ENCODE results near the gene HMHB1. TPM values are rescaled to one million over a fixed set of nuclear protein-coding genes. Genes with fewer than 3 reads are reported as not detected.
"Not testable (repeated sequence)": the region's sequence is repeated elsewhere in the genome, so short reads cannot be mapped to it uniquely, and the experiment has no call there.

HMHB1 gene
- total RNA-seq, 2 experiments from 2014 or later, result not detected

DNA sequence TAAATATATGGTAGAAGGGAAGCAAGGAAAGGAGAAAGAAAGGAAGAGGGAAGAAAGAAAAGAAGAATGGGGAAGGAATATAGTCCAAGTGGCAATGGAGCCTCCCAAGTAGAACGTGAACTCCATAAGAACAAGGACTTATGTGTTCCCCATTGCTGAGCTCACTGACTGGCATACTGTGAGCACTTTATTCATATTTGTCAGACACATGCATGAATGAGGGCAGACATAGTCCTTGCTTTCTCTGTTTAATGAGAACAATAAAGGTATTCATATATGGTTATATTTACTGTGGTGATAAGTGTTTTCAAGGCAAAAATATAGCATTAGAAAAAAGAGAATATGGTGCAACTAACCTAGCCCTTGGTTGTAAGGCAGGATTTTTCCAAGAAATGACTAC, 23.6 kb upstream of the HMHB1 start:
- Mint-ChIP-seq H3K4me3 (no peak overlapping the region), H3K36me3 (no peaks in the 10 kb centered on the region), H3K27me3 (no peaks in the 10 kb centered on the region), H3K9me3 (peaks cover 3% of the 10 kb centered on the region), H3K27ac (no peak overlapping the region), H3K4me1 (peaks cover 2% of the 10 kb centered on the region)
- ATAC-seq (ENCODE audit: low read depth) (no peak), DNase-seq (no peak)
- POLR2A ChIA-PET, result no interaction called here

DNA sequence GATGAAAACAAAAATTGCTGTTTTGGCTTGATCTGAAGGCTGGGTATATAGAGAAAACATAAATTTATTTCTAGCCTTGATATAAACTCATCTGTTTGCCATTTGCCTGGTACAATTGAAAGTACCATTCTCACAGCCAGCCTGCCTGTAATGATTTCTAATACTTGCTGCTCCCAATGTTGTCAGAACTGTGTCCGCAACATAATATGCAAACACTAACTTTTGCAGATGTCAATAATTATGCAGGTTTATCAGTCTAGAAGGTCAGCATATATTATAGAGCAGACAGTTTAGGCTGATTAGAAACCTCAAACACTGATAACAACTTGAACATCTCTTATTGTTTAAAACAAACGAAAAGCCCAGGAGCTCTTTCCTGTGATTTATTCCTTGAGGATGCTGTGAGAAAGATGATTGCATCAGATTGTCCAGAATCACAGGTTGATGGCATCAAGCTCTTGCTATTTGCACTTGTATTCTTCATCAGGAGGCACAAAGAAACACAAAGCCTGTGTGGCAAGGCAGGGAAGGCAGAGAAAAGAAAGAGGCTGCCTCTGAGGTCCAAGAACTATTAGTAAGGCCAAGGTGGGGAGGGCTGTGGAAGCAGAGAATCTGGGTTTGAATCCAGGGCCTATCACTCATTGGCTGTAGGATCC, 21.4 kb upstream of the HMHB1 start:
- DNase-seq (no peak), ATAC-seq (ENCODE audit: low read depth) (no peak)
- Mint-ChIP-seq H3K27me3 (no peaks in the 10 kb centered on the region), H3K4me3 (no peak overlapping the region), H3K27ac (no peak overlapping the region), H3K36me3 (no peaks in the 10 kb centered on the region), H3K4me1 (peaks cover 2% of the 10 kb centered on the region), H3K9me3 (peaks cover 2% of the 10 kb centered on the region)
- POLR2A ChIA-PET, result no interaction called here

DNA sequence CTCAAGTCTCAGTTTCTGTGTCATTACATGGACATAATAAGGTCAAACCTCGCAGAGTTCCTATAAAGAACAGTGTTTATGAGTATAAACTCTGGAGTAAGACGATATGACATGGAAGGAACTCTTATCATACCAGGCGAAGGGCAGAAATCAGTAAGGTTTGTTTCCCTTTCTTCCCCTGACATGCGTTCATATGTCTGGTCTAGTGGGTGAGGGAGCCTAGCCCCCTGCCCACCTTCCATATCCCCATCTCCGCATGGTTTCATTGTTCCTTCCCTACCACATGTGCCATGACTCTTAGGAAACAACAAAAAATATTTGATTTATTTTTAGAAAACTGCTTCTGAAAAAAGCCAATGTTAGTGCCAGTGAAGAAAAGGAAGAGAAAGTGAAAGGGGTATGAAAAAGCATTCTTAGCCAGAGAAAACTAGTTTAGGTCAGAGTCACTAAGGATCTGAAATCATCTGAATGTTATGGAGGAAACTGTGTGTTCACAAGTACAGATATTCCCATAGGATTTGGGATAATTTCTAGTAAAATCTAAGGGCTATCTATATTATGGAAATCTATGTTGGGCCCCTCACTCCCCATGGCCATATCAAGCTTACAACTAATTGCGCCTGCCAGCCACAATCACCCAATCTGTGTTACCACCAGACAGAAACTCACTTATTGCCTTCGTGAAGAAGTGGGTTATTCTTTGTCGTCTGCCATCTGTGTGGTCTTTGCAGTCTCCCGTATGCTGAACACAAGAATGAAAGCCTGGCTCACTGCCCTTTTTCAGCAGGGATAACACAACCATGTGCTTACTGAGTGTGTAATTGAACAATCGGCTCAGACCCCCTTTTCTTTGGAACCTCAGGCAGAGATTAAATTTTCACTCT, 19.9 kb upstream of the HMHB1 start:
- no peak for ATAC-seq (ENCODE audit: low read depth)
- peak overlapping the region; percentile 15 for H3K4me3 Mint-ChIP-seq

DNA sequence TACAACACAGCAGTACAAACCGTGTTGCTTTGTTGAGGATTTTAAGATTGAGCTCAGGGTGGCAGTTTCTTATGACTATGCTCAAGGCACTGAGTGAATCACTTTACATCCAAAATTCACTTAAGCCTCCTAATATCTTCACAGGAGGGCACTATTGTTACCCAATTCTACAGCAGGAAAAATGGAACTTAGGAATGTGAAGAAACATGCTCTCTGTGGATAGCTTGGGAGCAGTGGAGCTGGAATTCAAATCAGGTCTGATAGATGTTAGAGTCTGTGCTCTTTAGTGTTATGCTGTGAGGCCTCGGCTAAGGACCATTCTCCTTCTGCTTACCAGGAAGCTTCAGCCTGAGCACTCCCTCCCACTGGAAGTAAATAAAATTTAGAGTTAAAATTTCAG, 18.7 kb upstream of the HMHB1 start:
- DNase-seq (no peak), ATAC-seq (ENCODE audit: low read depth) (no peak)
- Mint-ChIP-seq H3K27ac (no peak overlapping the region), H3K27me3 (peaks cover 3% of the 10 kb centered on the region), H3K36me3 (no peaks in the 10 kb centered on the region), H3K9me3 (peaks cover 2% of the 10 kb centered on the region), H3K4me1 (peaks cover 2% of the 10 kb centered on the region), H3K4me3 (no peak overlapping the region)
- POLR2A ChIA-PET, result no interaction called here

More for the DNA sequence above, 19.9 kb upstream of the HMHB1 start:
- Mint-ChIP-seq H3K27me3 (peaks cover 3% of the 10 kb centered on the region), H3K36me3 (no peaks in the 10 kb centered on the region), H3K9me3 (peaks cover 2% of the 10 kb centered on the region), H3K27ac (no peak overlapping the region), H3K4me1 (peaks cover 2% of the 10 kb centered on the region)
- DNase-seq, result no peak
- POLR2A ChIA-PET, result no interaction called here

DNA sequence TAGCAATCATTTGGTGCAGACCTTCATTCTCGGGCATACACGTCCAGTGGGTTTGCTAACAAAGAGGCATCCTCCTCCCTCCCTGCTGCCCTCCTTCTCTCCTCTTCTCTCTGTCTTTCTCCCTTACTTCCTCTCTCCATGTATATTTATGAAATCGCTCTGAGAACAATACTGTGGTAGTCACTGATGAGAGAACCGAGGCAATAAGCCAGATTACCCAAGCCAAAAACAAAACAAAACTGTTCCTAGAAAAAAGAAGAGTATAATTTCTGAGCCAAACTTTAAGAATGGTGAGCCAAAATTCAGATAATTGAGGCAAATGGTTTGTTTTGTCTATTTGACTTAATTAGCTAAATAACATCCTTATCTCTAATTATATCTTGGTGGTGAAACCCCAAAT, 15.8 kb upstream of the HMHB1 start:
- Mint-ChIP-seq H3K4me1 (peaks cover 2% of the 10 kb centered on the region), H3K27me3 (peaks cover 6% of the 10 kb centered on the region), H3K27ac (no peak overlapping the region), H3K36me3 (no peaks in the 10 kb centered on the region), H3K9me3 (no peaks in the 10 kb centered on the region), H3K4me3 (no peak overlapping the region)
- POLR2A ChIA-PET, result no interaction called here
- ATAC-seq (ENCODE audit: low read depth) (no peak), DNase-seq (no peak)

DNA sequence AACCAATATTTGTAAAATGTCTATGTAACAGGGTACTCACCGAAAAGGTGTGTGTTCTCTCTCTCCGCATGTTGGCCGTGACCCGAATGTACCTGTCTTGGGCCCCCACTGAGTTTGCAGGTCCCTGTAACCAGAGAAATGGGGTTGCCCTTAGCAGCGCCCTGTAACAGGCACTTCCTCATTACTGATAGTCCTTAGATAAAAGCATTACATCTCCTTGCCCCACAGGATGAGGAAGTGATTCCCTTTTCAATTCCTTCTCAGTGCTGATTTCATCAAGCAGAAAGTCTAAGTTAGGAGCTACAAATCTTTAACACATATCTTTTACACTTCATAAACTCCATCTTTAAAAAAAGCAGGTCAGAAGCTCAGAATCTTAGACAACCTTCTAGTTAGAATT, 15.2 kb upstream of the HMHB1 start:
- DNase-seq (no peak), ATAC-seq (ENCODE audit: low read depth) (no peak)
- H3K27ac Mint-ChIP-seq, result no peak overlapping the region
- peaks cover 6% of the 10 kb centered on the region for H3K27me3 Mint-ChIP-seq
- H3K36me3 Mint-ChIP-seq, result no peaks in the 10 kb centered on the region
- no peak overlapping the region for H3K4me3 Mint-ChIP-seq
- POLR2A ChIA-PET, result no interaction called here
- H3K4me1 Mint-ChIP-seq, result peaks cover 2% of the 10 kb centered on the region
- no peaks in the 10 kb centered on the region for H3K9me3 Mint-ChIP-seq

DNA sequence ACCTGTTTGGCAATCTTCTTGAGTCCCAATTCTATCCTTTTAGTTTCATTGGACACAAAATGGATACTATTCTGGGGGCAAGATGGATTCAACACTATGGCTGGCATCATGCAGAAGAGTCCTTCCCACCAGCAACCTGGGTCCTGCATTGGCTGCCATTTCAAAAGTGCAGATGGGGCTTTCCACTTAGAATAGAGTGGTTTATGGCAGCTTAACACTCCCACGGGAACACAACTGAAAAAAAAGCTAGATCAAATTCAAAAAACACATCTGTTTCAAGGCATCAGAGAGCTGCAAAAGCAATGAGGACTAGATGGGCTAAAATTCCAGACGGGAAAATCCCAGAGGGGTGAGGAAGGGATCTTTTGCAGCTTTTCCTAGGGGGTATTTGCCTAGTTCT, 11.2 kb upstream of the HMHB1 start:
- Mint-ChIP-seq H3K27me3 (peaks cover 18% of the 10 kb centered on the region), H3K27ac (no peak overlapping the region), H3K36me3 (no peaks in the 10 kb centered on the region), H3K4me1 (no peaks in the 10 kb centered on the region), H3K9me3 (no peaks in the 10 kb centered on the region), H3K4me3 (no peak overlapping the region)
- DNase-seq, result no peak
- no peak for ATAC-seq (ENCODE audit: low read depth)
- POLR2A ChIA-PET, result no interaction called here

DNA sequence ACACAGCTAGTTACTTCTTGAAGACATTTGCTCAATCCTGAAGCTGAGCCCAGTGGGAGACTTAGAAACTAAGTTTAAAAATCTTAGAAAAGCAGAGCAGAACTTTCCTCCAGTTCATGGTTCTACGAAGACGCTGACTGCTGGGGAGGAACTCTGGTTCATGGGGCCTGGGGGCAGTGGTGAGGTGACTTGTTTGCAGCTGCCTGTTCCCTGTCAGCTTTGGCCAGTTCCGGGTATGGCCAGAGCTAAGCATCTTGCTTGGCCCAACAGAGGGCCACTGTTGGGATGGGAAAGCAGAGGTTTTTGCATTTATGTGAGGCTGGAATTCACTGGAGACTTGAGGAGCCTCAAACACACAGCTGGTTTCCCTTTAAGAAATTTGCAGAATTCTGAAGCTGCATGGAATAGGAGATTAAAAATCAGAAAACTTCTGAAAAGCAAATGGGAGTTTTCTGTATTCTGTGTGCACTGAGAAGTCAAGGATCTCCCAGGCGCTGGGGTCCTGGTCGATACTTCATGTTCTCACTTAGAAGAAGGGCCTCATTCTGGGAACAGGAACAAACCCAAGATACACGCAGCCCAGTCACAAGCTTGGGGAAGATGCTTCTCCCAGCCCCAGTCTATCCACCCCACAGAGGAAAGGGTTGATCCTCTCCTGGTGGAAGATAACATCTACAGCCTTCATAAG, 10.6 kb upstream of the HMHB1 start:
- DNase-seq (no peak), ATAC-seq (ENCODE audit: low read depth) (no peak)
- POLR2A ChIA-PET, result no interaction called here
- Mint-ChIP-seq H3K4me1 (no peaks in the 10 kb centered on the region), H3K27ac (no peak overlapping the region), H3K27me3 (peaks cover 24% of the 10 kb centered on the region), H3K9me3 (no peaks in the 10 kb centered on the region), H3K36me3 (no peaks in the 10 kb centered on the region), H3K4me3 (no peak overlapping the region)

DNA sequence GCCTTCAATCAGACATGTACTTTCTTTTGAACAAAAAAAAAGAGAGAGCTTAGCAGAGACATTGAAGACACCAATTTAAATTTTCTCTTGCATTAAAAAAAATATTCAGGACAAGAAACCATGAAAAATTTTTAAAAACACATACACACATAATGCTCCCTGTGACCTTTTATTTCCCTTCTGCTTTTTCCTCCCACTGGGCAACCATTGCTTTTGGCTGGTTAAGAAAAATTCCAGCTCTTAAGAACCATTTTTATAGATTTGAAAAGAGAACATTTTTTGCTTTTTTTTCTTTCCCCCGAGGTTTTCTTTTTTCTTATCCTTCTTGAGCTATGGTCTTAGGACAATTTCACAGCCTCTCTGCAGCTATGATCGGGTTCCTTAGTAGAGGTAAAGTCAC, 6.1 kb upstream of the HMHB1 start:
- ATAC-seq (ENCODE audit: low read depth) (no peak), DNase-seq (no peak)
- no peaks in the 10 kb centered on the region for H3K9me3 Mint-ChIP-seq
- H3K27me3 Mint-ChIP-seq, result peaks cover 24% of the 10 kb centered on the region
- H3K4me1 Mint-ChIP-seq, result no peaks in the 10 kb centered on the region
- H3K27ac Mint-ChIP-seq, result no peak overlapping the region
- no peak overlapping the region for H3K4me3 Mint-ChIP-seq
- POLR2A ChIA-PET, result no interaction called here
- H3K36me3 Mint-ChIP-seq, result no peaks in the 10 kb centered on the region

DNA sequence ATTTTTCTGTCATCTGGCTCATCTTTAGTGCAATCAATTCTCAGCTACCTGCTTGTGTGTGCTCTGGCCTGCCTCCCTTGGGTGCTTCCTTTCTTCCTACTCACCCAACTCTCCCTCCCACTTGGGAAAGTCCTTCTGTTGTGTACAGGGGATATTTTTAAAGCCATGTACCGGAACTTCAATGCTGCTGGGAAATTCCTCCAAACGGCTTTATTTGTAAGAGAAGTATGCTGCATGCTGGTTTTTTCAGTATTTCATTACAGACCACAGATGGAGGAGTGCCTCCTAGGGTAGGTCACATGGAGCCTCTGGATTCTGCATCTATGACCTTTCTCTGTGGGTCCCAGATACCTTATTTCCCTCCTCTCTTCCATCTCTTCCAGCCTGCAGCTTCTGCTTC, 5.4 kb upstream of the HMHB1 start:
- Mint-ChIP-seq H3K4me3 (no peak overlapping the region), H3K36me3 (no peaks in the 10 kb centered on the region), H3K27me3 (peaks cover 24% of the 10 kb centered on the region), H3K9me3 (no peaks in the 10 kb centered on the region), H3K27ac (no peak overlapping the region), H3K4me1 (no peaks in the 10 kb centered on the region)
- no peak for ATAC-seq (ENCODE audit: low read depth)
- POLR2A ChIA-PET, result no interaction called here
- no peak for DNase-seq

DNA sequence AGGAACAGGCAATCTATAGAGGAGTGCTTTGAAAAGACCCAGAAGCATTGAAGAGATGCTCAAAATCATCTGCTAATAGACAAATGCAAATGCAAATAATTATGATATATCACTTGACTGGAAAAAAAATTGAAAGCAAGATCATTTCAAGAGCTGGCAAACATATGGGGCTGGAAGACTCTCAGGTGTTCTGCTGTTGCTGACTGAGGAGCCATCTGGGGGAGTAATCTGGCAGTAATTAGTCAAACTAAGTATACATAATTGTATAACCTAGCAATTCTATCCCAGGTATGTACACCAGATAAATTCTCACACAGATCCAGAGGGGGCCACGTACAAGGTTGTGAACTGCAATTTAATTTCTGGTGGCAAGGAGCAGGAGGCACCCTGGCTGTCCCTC, 4.6 kb upstream of the HMHB1 start:
- Mint-ChIP-seq H3K27me3 (peaks cover 24% of the 10 kb centered on the region), H3K27ac (no peak overlapping the region), H3K36me3 (no peaks in the 10 kb centered on the region), H3K4me1 (peaks cover 8% of the 10 kb centered on the region), H3K4me3 (no peak overlapping the region), H3K9me3 (no peaks in the 10 kb centered on the region)
- DNase-seq, result no peak
- POLR2A ChIA-PET, result no interaction called here
- ATAC-seq (ENCODE audit: low read depth), result no peak

DNA sequence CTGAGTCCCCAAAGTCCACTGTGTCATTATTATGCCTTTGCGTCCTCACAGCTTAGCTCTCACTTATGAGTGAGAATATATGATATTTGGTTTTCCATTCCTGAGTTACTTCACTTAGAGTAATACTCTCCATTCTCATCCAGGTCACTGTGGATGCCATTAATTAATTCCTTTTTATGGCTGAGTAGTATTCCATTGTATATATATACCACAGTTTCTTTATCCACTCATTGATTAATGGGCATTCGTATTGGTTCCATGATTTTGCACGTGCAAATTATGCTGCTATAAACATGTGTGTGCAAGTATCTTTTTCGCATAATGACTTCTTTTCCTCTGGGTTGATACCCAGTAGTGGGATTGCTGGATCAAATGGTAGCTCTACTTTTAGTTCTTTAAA, 4.4 kb downstream of the HMHB1 start:
- POLR2A ChIA-PET, result not testable (repeated sequence)

DNA sequence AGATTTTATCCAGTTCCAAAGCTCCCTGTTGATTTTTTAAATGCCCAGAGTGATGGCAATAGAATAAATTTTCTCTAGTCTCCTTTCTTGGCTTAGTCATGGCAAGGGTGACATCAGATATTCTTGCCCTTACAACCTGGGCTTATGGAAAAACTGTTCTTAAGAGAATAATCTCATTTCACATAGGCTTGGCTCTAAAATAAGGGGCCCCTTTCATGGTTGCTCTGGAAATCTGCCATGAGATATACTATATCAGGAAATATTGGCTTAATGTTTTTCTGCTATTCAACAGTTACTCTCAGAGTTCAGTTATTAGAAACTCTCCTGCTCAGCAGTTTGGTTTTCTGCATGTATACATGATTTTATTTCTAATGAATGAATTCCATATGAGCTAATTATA, 7.8 kb downstream of the HMHB1 start:
- POLR2A ChIA-PET, result no interaction called here
- Mint-ChIP-seq H3K36me3 (no peaks in the 10 kb centered on the region), H3K4me3 (no peak overlapping the region), H3K9me3 (no peaks in the 10 kb centered on the region), H3K27ac (no peak overlapping the region), H3K4me1 (no peaks in the 10 kb centered on the region), H3K27me3 (peaks cover 3% of the 10 kb centered on the region)
- ATAC-seq (ENCODE audit: low read depth) (no peak), DNase-seq (no peak)

More for the DNA sequence above, 4.4 kb downstream of the HMHB1 start:
- not testable (repeated sequence) for H3K9me3 Mint-ChIP-seq; H3K27me3 Mint-ChIP-seq; H3K27ac Mint-ChIP-seq; DNase-seq; H3K4me3 Mint-ChIP-seq; H3K36me3 Mint-ChIP-seq; ATAC-seq (ENCODE audit: low read depth)
- H3K4me1 Mint-ChIP-seq, result peaks cover 14% of the 10 kb centered on the region

DNA sequence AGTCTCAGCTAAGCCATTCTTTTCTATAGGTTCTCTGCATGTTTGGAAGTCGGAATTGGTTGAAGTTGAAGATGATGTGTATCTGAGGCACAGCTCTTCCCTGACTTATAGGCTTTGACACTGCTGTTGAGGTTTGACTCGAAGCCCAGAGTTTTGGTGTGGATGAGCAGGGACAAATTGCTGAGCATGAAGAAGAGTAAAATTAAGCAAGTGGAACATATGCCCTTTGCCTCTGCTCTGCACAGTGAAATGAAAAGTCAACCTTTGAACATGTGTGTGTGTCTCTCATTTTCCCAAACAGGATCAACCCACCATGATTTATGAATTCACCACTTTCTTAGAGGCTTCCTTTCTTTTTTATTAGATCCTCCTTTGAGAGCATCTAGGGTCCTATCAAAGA, 8.5 kb downstream of the HMHB1 start:
- no peaks in the 10 kb centered on the region for H3K9me3 Mint-ChIP-seq
- POLR2A ChIA-PET, result interaction anchor here (0.5 to 0.7 kb wide), 2 partner anchors 350 to 860 kb away, joined by 3 to 5 read pairs; partner anchors contain the start of gene KCTD16
- H3K4me1 Mint-ChIP-seq, result no peaks in the 10 kb centered on the region
- ATAC-seq (ENCODE audit: low read depth) (no peak), DNase-seq (no peak)
- H3K27me3 Mint-ChIP-seq, result peaks cover 3% of the 10 kb centered on the region
- no peak overlapping the region for H3K4me3 Mint-ChIP-seq
- no peaks in the 10 kb centered on the region for H3K36me3 Mint-ChIP-seq
- H3K27ac Mint-ChIP-seq, result no peak overlapping the region
